Measurements from ENCODE around the gene NARS2. TPM values are rescaled to one million over a fixed set of nuclear protein-coding genes. Genes with fewer than 3 reads are reported as not detected.
A peak's percentile ranks its signal among the peaks of the same experiment; 100 is the strongest.

Gene NARS2
- total RNA-seq, 1 donor from 2014 or later = 16.2 TPM

GRCh38 chr11:78444726-78445125 lies 129.9 kb downstream of the NARS2 start:
- no peak for TF ChIP-seq CTCF (IDR thresholded peaks at IDR 0.05; ENCODE audit: unreplicated experiment)
- Mint-ChIP-seq H3K9me3 (ENCODE audit: unreplicated experiment) (no peaks in the 10 kb centered on the region), H3K4me1 (ENCODE audit: unreplicated experiment) (peaks cover 5% of the 10 kb centered on the region), H3K4me3 (ENCODE audit: unreplicated experiment) (no peak overlapping the region), H3K36me3 (ENCODE audit: low read depth, unreplicated experiment) (no peaks in the 10 kb centered on the region), H3K27ac (ENCODE audit: unreplicated experiment) (no peak overlapping the region), H3K27me3 (ENCODE audit: unreplicated experiment) (no peaks in the 10 kb centered on the region)
- DNase-seq (ENCODE audit: low spot score) = no peak

- no peak overlapping the region for H3K27ac Mint-ChIP-seq (ENCODE audit: unreplicated experiment)
- H3K4me1 Mint-ChIP-seq (ENCODE audit: unreplicated experiment) = peaks cover 4% of the 10 kb centered on the region
- H3K36me3 Mint-ChIP-seq (ENCODE audit: low read depth, unreplicated experiment) = no peaks in the 10 kb centered on the region
- no peak for TF ChIP-seq CTCF (IDR thresholded peaks at IDR 0.05; ENCODE audit: unreplicated experiment)
- DNase-seq (ENCODE audit: low spot score) = no peak
- H3K9me3 Mint-ChIP-seq (ENCODE audit: unreplicated experiment) = no peaks in the 10 kb centered on the region
- no peak overlapping the region for H3K4me3 Mint-ChIP-seq (ENCODE audit: unreplicated experiment)
- H3K27me3 Mint-ChIP-seq (ENCODE audit: unreplicated experiment) = no peaks in the 10 kb centered on the region
These were observed 132.7 kb downstream of the NARS2 start for GRCh38 chr11:78441956-78442355.

GRCh38 chr11:78438298-78438975 lies 136.2 kb downstream of the NARS2 start:
- Mint-ChIP-seq H3K4me1 (ENCODE audit: unreplicated experiment) (no peaks in the 10 kb centered on the region), H3K4me3 (ENCODE audit: unreplicated experiment) (no peak overlapping the region), H3K9me3 (ENCODE audit: unreplicated experiment) (no peaks in the 10 kb centered on the region), H3K27ac (ENCODE audit: unreplicated experiment) (no peak overlapping the region), H3K27me3 (ENCODE audit: unreplicated experiment) (no peaks in the 10 kb centered on the region), H3K36me3 (ENCODE audit: low read depth, unreplicated experiment) (no peaks in the 10 kb centered on the region)
- no peak for DNase-seq (ENCODE audit: low spot score)
- TF ChIP-seq CTCF (IDR thresholded peaks at IDR 0.05; ENCODE audit: unreplicated experiment) = no peak

- Mint-ChIP-seq H3K27ac (ENCODE audit: unreplicated experiment) (no peak overlapping the region), H3K9me3 (ENCODE audit: unreplicated experiment) (no peaks in the 10 kb centered on the region), H3K4me1 (ENCODE audit: unreplicated experiment) (peaks cover 27% of the 10 kb centered on the region), H3K4me3 (ENCODE audit: unreplicated experiment) (no peak overlapping the region), H3K36me3 (ENCODE audit: low read depth, unreplicated experiment) (no peaks in the 10 kb centered on the region), H3K27me3 (ENCODE audit: unreplicated experiment) (no peaks in the 10 kb centered on the region)
- DNase-seq (ENCODE audit: low spot score) = no peak
- TF ChIP-seq CTCF (IDR thresholded peaks at IDR 0.05; ENCODE audit: unreplicated experiment) = no peak
These were observed 141.7 kb downstream of the NARS2 start for GRCh38 chr11:78432956-78433355.

GRCh38 chr11:78432058-78432515 lies 142.6 kb downstream of the NARS2 start:
- Mint-ChIP-seq H3K27me3 (ENCODE audit: unreplicated experiment) (no peaks in the 10 kb centered on the region), H3K27ac (ENCODE audit: unreplicated experiment) (no peak overlapping the region), H3K9me3 (ENCODE audit: unreplicated experiment) (no peaks in the 10 kb centered on the region), H3K4me1 (ENCODE audit: unreplicated experiment) (peaks cover 36% of the 10 kb centered on the region), H3K4me3 (ENCODE audit: unreplicated experiment) (no peak overlapping the region), H3K36me3 (ENCODE audit: low read depth, unreplicated experiment) (no peaks in the 10 kb centered on the region)
- TF ChIP-seq CTCF (IDR thresholded peaks at IDR 0.05; ENCODE audit: unreplicated experiment) = peak; percentile 61
- peak; percentile 46 for DNase-seq (ENCODE audit: low spot score)

All from endothelial cell (in vitro differentiated cells).